ENCODE results near the gene ARID2. TPM values are rescaled to one million over a fixed set of nuclear protein-coding genes. Genes with fewer than 3 reads are reported as not detected.

ARID2 gene, protein sequence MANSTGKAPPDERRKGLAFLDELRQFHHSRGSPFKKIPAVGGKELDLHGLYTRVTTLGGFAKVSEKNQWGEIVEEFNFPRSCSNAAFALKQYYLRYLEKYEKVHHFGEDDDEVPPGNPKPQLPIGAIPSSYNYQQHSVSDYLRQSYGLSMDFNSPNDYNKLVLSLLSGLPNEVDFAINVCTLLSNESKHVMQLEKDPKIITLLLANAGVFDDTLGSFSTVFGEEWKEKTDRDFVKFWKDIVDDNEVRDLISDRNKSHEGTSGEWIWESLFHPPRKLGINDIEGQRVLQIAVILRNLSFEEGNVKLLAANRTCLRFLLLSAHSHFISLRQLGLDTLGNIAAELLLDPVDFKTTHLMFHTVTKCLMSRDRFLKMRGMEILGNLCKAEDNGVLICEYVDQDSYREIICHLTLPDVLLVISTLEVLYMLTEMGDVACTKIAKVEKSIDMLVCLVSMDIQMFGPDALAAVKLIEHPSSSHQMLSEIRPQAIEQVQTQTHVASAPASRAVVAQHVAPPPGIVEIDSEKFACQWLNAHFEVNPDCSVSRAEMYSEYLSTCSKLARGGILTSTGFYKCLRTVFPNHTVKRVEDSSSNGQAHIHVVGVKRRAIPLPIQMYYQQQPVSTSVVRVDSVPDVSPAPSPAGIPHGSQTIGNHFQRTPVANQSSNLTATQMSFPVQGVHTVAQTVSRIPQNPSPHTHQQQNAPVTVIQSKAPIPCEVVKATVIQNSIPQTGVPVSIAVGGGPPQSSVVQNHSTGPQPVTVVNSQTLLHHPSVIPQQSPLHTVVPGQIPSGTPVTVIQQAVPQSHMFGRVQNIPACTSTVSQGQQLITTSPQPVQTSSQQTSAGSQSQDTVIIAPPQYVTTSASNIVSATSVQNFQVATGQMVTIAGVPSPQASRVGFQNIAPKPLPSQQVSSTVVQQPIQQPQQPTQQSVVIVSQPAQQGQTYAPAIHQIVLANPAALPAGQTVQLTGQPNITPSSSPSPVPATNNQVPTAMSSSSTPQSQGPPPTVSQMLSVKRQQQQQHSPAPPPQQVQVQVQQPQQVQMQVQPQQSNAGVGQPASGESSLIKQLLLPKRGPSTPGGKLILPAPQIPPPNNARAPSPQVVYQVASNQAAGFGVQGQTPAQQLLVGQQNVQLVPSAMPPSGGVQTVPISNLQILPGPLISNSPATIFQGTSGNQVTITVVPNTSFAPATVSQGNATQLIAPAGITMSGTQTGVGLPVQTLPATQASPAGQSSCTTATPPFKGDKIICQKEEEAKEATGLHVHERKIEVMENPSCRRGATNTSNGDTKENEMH (N-terminal part only)
- 8.8 and 10.5 TPM in 2 replicates for total RNA-seq (2014; rRNA removed; shearing (Covaris generic); ENCODE audit: low replicate concordance)

- Histone ChIP-seq H3K4me3 (peak within 1 kb of the TSS; percentile 88), H3K36me3 (peaks cover 25% of the 10 kb centered on the region), H3K9me3 (peaks cover under 1% of the 10 kb centered on the region; the same call in 1 of the 2 replicates), H3K27me3 (no peaks in the 10 kb centered on the region)
- peak; percentile 66 for DNase-seq
Observed at GRCh38 chr12:45729233-45730083, at the start of gene ARID2. ARID2 (plus strand) TSS chr12:45729706; CDS start chr12:45729837, 131 bp downstream.

- H3K36me3 ChIP-seq: no peaks in the 10 kb centered on the region
- DNase-seq: no peak
- no peaks in the 10 kb centered on the region for H3K27me3 ChIP-seq
- H3K9me3 ChIP-seq: no peaks in the 10 kb centered on the region
- H3K4me3 ChIP-seq: no peak overlapping the region
Observed at GRCh38 chr12:45680362-45680761, 49.1 kb upstream of the ARID2 start.

DNA sequence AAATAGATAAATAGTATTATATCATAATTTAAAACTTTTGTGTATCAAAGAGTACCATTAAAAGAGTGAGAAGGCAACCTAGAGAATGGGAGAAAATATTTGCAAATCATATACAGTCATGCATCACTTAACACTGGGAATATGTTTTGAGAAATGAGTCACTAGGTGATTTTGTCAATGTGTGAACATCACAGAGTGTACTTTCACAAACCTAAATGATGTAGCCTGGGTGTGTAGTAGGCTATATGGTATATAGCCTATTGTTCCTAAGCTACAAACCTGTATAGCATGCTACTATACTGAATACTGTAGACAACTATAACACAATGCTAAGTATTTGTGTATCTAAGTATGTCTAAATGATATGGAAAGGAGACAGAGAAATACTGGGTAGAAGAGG lies 48.0 kb upstream of the ARID2 start:
- Histone ChIP-seq H3K9me3 (no peaks in the 10 kb centered on the region), H3K36me3 (no peaks in the 10 kb centered on the region), H3K27me3 (no peaks in the 10 kb centered on the region), H3K4me3 (no peak overlapping the region)
- DNase-seq: no peak

DNA sequence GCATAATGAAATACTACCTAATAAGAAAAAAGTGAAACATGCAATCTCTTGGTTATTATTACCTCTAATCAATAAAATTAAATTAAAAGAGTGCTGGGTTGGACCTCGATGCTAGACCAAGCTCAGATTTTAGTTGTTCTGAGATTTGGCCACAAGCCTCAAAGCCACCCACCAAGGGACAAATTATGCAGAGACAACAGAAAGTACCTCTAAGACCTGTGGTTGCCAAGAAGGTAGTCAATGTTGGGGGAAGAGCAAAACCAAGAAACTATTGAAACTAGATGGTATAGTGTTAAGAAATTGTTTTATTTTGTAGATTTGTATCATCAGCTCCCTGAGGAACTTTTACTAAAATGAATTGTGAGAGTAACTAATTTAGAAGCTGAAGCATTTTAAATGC lies 43.8 kb upstream of the ARID2 start:
- Histone ChIP-seq H3K4me3 (no peak overlapping the region), H3K36me3 (no peaks in the 10 kb centered on the region), H3K27me3 (no peaks in the 10 kb centered on the region), H3K9me3 (no peaks in the 10 kb centered on the region)
- DNase-seq: no peak

DNA sequence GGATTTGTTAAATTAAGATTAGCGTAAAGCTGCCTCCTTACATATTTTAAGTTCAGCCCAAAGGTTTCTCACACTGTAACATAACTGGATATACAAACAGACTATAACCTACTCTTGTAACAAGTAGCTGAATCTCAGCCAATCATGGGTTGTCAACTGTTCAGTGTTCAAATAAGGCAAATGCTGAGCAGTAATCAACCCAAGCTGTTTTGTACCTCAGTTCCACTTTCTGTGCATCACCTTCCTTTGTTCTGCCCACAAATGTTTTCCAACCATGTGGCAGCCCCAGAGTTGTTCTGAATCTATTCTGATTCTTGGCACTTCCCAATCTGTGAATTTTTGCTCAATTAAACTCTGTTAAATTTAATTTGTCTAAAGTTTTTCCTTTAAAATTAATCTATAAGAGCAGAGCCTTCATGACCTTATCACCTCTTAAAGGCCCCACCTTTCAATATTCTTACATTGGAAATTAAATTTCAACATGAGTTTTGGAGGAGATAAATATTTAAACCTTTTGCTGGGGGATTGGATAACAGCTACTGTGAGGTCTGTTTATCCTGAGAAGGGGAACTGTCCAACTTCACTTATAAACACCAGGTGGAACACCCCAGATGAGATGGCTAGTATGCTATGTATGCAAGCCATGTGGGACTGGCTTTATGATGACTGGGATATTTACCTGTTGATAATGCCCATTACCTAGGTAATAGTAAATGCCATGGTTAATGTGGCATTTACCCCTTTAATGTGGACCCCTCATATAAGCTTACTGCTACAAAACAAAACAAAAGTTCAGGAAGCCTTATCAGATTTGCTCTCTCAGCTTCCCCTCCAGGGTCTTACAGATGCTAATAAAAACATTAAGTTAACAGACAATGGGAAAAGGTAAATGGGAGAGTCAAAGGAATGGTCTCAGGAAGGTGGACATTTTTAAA lies 42.2 kb upstream of the ARID2 start:
- no peaks in the 10 kb centered on the region for H3K9me3 ChIP-seq
- no peaks in the 10 kb centered on the region for H3K36me3 ChIP-seq
- H3K27me3 ChIP-seq: no peaks in the 10 kb centered on the region
- H3K4me3 ChIP-seq: no peak overlapping the region
- DNase-seq: no peak

GRCh38 chr12:45688183-45688582 lies 41.3 kb upstream of the ARID2 start:
- no peaks in the 10 kb centered on the region for H3K36me3 ChIP-seq
- no peak for DNase-seq
- no peaks in the 10 kb centered on the region for H3K27me3 ChIP-seq
- no peaks in the 10 kb centered on the region for H3K9me3 ChIP-seq
- no peak overlapping the region for H3K4me3 ChIP-seq

GRCh38 chr12:45695035-45695434 lies 34.5 kb upstream of the ARID2 start:
- Histone ChIP-seq H3K4me3 (no peak overlapping the region), H3K27me3 (no peaks in the 10 kb centered on the region), H3K9me3 (no peaks in the 10 kb centered on the region), H3K36me3 (no peaks in the 10 kb centered on the region)
- DNase-seq: no peak

DNA sequence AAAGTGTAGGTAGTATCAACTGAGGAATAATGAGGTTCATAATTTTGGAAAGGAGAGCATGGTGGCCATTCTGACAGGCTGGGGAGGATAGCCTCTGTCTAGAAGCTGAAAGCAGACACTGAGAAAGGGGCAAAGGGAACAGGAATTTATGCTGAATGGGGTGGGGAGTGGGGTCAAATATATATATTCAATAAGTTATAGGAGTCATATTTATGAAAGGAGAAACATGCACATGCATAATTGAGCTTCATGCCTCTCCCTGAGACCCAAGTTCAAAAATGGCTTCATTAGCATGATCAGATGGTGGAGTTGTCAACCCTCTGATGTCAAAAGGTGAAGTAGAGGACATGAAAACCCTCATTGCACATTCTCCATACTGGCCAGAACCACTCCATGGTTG lies 33.9 kb upstream of the ARID2 start:
- no peak for DNase-seq
- no peaks in the 10 kb centered on the region for H3K36me3 ChIP-seq
- no peak overlapping the region for H3K4me3 ChIP-seq
- H3K27me3 ChIP-seq: no peaks in the 10 kb centered on the region
- no peaks in the 10 kb centered on the region for H3K9me3 ChIP-seq

- H3K4me3 ChIP-seq: no peak overlapping the region
- H3K9me3 ChIP-seq: no peaks in the 10 kb centered on the region; the same call in 1 of the 2 replicates
- no peaks in the 10 kb centered on the region for H3K36me3 ChIP-seq
- no peaks in the 10 kb centered on the region for H3K27me3 ChIP-seq
- DNase-seq: no peak
Observed at GRCh38 chr12:45696049-45696448, 33.5 kb upstream of the ARID2 start.

GRCh38 chr12:45697371-45697770 lies 32.1 kb upstream of the ARID2 start:
- Histone ChIP-seq H3K4me3 (no peak overlapping the region), H3K9me3 (peaks cover 4% of the 10 kb centered on the region; the same call in 1 of the 2 replicates), H3K36me3 (no peaks in the 10 kb centered on the region), H3K27me3 (no peaks in the 10 kb centered on the region)
- no peak for DNase-seq

DNA sequence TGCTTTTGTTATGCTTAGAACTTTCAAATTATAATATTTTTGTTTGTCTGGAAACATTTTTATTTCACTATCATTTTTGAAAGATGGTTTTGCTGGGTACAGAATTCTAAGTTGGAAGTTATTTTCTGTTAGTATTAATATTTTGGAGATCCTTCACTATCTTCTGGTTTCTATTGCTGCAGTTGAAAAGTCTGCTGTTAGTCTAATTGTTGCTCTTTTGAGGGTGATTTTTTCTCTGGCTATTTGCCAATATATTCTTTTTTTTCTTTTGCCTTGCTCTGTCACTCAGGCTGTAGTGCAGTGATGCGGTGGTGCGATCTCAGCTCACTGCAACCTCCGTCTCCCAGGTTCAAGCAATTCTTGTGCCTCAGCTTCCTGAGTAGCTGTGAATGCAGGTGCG lies 28.2 kb upstream of the ARID2 start:
- DNase-seq: no peak

DNA sequence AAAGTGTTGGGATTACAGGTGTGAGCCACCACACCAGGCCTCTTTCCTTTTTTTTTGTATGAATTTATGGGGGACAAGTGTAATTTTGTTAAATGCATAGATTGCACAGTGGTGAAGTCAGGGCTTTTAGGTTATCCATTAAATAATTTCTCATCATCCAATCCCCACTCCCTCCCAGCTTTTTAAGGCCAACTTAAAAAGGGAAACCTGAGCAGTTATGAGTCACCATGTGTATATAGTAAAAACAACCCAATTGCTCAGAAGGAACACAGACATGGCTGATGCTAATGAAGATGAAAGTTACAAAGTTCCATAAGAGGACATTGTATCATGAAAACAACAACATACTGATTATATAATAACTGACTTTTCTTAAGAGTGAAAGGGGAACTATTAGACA lies 25.6 kb upstream of the ARID2 start:
- peaks cover 4% of the 10 kb centered on the region; the same call in 1 of the 2 replicates for H3K9me3 ChIP-seq
- H3K4me3 ChIP-seq: no peak overlapping the region
- H3K27me3 ChIP-seq: no peaks in the 10 kb centered on the region
- H3K36me3 ChIP-seq: no peaks in the 10 kb centered on the region
- DNase-seq: no peak

More for the DNA sequence above, 28.2 kb upstream of the ARID2 start:
- peaks cover 4% of the 10 kb centered on the region; the same call in 1 of the 2 replicates for H3K9me3 ChIP-seq
- H3K4me3 ChIP-seq: no peak overlapping the region
- H3K27me3 ChIP-seq: no peaks in the 10 kb centered on the region
- H3K36me3 ChIP-seq: no peaks in the 10 kb centered on the region

- peaks cover 4% of the 10 kb centered on the region; the same call in 1 of the 2 replicates for H3K9me3 ChIP-seq
- no peak overlapping the region for H3K4me3 ChIP-seq
- no peak for DNase-seq
- H3K27me3 ChIP-seq: no peaks in the 10 kb centered on the region
- H3K36me3 ChIP-seq: no peaks in the 10 kb centered on the region
Observed at GRCh38 chr12:45704968-45705367, 24.5 kb upstream of the ARID2 start.

- H3K4me3 ChIP-seq: no peak overlapping the region
- DNase-seq: no peak
- no peaks in the 10 kb centered on the region for H3K36me3 ChIP-seq
- H3K27me3 ChIP-seq: no peaks in the 10 kb centered on the region
- H3K9me3 ChIP-seq: peaks cover 4% of the 10 kb centered on the region; the same call in 1 of the 2 replicates
Observed at GRCh38 chr12:45705404-45705803, 24.1 kb upstream of the ARID2 start.

Measured in MG63 (cell line).